CD4-positive, alpha-beta T cell treated with Interleukin-4 for 1 hour (primary cell): ENCODE measurements around the gene WFDC5.
"Not testable (repeated sequence)": the region's sequence is repeated elsewhere in the genome, so short reads cannot be mapped to it uniquely, and the experiment has no call there.

Source experiments
- DNase-seq, 2 donors: peaks; one replicate each; pipeline ENCODE4 v3.0.0-alpha.2; 2020 to 2022

WFDC5 gene

DNA sequence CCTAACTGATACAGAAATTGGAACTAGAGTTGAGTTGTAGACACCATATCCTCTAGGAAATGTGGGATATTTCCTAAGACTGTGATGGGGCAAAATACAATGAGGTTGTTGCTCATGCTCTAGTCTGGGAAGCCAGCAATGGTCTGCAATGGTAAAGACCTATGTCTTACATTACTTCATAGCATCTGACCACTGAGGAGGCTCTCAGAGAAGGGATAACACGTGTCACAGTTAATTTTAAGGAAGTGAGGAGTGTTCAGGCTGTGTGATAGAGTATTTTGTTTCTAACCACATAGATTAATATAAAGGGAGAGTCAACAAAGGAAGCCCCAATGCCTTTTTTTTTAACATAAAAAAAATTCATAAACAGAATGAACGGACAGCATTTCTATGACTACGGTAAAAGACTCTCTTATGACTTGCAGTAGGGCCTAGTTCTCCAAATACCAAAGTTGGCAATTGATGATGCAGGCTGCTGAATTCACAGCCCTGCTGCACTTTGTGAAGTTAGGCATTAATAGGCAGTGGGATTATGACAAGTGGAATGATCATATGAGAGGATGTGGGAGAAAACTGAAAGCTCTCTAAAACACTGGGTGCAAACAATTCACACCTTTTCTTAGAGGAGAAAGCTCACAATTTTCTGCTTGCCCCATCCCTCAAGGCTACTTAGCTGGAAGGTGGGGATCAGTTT lies 27.7 kb downstream of the WFDC5 start:
- DNase-seq: no peak

DNA sequence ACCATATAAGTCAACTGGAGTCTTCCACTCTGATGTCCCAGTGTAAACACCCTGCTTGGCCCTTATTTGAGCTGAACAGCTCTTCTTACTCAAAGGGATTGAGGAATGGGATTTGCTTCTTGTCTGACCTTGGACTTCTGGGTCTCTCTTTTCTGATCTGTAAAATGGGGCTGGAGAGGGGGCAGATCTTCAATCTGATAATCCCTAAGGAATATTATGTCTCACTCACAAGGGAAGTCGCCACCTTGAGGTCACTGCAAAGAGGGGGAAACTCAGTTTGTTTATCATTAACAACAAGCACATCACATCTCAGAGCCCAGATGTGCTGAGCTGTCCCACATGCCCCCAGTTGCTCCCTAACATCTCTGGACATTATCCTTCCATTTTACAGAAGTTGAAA lies 29.1 kb downstream of the WFDC5 start:
- DNase-seq: no peak

DNA sequence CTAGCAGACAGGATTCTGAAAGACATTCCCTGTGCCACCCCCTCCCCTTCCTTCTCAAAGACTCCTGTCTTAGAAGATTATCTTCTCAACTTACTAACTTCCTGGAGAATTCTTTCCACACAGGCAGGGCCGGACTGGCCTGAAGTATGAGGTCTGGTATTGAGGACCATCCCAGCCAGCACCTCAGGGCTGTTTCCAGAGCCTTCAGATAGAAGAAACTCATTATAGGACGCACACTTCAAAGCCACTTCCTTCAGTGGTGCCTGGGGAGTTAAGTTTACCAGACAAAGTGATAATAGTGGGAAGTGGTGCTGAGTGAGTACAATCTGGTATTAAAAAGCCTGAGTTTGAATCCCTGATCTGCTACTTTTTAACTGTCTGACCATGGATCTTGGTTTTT lies 29.7 kb downstream of the WFDC5 start:
- no peak for DNase-seq

DNA sequence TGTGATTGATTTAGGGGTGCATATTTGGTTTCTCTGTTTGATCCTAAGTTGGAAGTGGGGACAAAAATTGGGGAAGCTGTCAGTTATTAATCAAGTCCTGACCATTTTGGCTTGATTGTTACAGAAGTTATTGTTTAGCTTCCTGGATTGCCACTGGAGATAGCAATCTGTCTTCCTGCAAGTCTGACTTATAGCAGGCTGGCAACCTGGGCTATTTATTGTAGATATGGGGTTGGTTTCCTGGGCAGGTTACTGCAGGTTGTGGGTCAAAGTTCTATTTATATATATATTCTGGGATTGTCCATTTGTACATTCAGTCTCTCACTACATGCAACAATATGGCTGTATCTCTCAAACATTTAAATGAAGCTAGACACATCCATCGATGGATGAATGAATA lies 31.8 kb downstream of the WFDC5 start:
- no peak for DNase-seq

DNA sequence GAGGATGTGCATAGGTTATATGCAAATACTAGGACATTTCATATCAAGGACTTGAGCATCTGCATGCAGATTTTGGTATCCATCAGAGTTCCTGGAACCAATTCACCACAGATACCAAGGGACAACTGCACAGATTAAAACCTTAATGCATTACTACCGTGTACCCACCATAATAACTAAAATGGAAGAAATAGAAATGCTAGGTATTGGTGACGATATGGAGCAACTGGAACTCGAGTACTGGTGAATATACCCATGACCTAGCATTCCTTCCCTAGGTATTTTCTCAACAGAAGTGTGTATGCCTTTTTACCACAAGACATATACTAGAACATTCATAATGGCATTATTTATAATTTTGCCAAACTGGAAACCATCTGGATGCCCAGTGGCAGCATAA lies 32.5 kb downstream of the WFDC5 start:
- DNase-seq: no peak

DNA sequence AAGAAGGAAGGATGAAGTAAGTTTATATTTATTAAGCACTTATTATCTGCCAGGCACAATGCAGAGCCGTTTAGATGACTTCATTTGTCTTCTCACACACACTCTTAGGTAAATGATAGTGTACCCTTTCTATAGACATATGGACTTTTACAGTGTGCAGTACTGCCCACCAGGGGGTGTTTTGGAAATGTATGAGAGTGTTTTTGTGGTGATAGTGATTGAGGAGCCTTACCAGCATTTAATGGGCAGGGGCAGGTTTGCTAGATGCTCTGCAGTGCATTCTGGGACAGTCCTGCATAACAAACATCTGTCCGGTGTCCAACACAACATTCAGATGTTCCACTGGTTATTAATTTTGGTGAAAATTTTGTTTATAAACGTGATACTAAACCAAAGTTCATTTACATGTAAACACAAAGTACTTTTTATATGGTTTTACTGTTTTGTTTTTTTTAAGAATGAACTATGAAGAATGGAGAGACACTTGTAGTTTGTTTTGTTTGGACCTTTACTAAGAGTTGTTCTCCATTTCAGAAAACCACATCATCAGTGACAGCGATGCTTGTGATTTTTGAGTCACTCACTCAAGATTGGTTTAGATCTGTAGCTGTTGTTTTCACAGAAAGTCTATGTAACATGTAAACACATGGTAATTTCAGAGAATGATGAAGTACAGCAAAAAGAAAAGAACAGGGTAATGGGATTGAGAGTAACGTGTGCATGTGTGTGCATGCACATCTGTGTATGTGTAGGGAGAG lies 33.9 kb downstream of the WFDC5 start:
- no peak for DNase-seq

DNA sequence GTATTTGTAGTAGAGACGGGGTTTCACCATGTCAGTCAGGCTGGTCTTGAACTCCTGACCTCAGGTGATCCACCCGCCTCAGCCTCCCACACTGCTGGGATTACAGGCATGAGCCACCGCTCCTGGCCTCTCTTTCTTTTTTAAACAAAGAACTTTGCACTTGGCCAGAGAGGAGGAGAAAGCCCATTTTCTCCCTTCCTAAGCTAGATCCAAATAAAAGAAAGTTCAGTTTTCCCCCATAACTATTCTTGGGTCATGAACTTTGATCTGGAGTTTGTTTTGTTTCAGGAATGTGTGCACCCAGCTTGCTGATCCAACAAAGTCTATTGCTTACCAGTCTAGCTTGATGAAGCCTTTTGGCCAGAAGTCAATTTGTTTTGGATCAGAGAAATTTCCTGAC lies 37.4 kb downstream of the WFDC5 start:
- DNase-seq: no peak

DNA sequence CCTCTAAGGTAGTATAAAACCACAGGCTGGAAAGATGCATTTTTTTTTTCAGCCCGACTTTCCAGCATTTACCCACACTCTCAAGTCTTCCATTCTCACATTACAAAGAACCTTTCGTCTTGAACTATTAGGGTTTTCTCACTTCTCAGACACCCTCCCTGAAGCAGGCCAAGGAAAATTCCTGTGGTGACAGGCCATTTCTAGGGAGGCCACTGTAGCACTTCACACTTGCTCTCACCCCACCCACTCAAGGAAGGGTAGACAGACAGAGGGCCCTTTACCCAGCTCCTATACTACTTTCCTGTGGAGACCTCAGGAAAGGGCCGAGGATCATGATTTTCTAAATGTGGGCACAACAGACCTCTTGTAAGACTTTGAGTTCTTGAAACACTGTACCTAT lies 41.8 kb downstream of the WFDC5 start:
- no peak for DNase-seq

DNA sequence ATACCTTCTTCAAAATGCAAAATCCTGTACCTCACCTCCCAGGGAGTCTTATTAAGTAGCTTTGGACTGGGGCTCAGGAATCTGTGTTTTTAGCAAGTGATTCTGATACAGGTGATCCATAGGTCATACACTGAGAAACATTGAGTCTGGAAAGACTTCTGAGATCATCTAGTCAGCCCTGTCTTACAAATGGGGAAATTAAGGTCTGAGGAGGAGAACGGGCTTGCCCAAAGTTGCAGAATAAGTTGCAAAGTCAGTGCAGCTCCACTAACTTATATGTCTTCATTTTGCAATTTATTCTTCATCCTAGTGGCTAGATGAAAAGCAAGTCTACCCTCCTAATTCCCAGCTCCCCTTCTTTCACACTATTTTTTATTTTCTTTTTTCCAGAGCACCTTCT lies 42.9 kb downstream of the WFDC5 start:
- no peak for DNase-seq

DNA sequence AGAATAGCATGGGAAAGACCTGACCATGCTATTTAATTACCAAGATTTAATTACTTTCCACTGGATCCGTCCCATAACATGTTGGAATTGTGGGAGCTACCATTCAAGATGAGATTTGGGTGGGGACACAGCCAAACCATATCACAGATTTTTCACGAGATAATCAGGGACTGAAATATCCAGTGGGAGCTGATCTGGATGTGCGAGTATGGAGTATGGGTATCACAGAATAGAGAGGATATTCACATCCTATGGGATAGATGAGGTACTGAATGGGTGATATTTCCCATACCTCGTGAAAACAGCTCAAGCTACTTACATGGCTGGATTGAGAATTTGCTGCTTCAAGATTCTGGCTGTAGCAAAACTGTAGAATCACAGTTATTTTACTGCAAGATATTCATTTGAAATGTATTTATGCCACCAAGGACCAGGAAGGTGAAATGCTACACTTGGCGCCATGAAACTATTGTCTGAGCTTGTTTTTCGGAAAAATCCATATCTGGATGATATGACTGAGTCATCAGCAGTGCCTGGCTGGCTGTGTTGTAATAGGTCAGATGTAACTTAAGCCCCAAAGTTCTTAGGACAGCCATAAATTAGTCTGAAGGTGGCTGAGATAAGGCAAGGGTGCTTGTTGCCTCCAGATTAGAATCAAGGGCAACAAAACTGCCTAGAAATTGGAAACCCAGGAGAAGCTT lies 43.9 kb downstream of the WFDC5 start:
- no peak for DNase-seq

DNA sequence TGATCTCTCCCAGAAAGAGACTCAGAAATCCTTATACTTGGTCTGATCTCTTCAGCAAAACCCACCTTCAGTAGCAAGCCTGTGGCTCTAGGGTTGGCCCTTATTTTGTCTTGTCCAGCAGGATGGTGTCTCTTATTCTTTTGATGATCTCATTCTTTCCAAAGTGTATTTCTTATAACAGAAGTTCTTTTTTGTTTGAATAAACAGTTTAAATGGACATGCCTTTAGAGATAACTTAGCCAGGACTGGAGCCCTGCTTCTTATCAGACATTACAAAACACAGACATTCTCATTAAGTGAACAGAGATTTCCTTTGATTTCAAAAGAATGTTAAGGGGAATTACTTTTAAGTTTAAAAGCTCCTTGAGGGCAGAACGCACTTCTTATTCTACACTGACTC lies 45.7 kb downstream of the WFDC5 start:
- DNase-seq: no peak

DNA sequence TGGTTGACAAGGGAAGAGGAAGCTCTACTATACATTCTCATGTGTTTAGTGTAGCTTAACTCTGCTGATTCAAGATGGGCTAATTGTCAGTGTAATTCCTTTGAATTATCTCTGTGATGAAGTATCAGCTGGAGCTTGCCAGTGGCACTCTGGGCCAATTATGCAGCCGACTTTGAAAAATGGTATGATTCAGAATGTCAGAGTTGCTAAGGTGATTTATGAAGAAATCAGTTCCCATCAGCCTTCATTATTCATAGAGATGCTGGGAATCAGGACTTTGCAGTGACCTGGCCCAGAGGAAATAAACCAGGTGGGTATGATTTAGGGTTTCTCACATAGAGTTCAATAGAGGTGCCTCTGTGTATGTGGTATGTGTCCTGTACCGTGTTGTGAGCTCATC lies 47.4 kb downstream of the WFDC5 start:
- no peak for DNase-seq

DNA sequence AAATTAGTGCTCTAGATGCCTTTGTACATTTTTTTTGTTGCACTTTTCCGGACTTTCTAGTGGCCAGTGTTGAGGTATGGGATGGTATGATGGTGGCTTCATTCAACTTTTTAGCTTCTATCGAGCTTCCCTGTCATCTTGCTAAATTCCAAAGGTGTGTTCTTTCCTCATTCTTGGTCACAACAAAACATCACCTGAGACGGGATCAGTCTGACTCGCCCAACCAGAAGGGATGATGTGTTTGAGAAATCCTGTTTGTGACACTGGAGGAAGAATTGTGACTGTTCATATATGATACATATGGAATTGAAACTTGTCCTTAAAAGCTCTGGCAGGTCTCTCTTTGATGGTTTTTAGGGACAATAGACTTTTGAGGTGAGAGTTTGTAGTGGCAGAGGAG lies 47.9 kb downstream of the WFDC5 start:
- no peak for DNase-seq

DNA sequence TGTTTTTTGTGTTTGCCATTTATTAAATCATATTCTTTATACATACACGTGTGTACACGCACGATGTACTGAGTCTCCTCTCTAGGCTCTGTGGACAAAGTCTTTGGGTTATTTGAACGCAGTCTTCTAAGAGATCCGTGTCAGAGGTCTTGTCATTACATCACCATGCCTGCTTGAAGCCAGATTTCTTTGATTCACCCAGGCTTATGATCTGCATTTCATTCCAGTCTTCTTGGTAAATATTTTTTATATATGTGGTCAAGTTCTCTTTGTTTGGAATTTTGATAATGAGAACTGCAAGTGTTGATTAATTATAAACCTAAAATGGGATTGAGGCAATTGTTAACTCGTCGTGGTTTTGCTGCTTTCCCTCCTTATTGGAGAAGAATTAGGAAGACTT lies 48.6 kb downstream of the WFDC5 start:
- no peak for DNase-seq

DNA sequence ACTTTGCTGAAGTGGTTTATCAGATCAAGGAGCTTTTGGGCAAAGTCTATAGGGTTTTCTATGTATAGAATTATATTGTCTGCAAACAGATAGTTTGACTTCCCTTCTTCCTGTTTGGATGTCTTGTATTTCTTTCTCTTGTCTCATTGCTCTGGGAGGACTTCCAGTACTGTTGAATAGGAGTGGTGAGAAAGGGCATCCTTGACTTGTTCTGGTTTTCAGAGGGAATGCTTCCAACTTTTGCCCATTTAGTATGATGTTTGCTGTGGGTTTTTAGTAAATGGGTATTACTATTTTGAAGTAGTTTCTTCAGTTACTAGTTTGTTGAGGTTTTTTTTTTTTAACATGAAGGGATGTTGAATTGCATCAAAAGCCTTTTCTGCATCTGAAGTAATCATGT lies 50.2 kb downstream of the WFDC5 start:
- no peak for DNase-seq

DNA sequence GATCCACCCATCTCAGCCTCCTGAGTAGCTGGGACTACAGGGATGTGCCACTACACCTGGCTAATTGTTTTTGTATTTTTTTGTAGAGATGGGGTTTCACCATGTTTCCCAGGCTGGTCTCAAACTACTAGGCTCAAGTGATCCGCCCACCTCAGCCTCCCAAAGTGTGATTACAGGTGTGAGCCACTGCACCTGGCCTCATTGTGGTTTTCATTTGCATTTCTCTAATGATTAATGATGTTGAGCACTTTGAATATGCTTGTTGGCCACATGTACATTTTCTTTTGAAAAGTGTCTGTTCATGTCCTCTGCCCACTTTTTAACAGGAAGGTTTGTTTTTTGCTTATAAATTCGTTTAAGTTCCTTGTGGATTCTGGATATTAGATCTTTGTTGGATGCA lies 51.9 kb downstream of the WFDC5 start:
- not testable (repeated sequence) for DNase-seq

DNA sequence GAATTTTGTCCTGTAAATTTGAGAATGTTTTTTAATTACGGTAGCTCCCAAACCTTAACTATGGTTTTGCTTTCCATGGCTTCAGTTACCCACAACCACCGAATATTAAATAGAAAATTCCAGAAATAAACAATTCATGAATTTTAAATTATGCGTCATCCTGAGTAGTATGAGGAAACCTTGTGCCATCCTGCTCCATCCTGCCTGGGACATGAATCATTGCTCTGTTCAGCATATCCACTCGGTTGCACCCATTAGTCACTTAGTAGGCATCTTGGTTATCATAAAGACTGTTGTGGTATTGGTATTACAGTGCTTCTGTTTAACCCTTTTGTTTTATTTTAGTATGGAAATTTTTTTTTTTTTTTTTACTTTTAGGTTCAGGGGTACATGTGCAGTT lies 53.7 kb downstream of the WFDC5 start:
- no peak for DNase-seq

DNA sequence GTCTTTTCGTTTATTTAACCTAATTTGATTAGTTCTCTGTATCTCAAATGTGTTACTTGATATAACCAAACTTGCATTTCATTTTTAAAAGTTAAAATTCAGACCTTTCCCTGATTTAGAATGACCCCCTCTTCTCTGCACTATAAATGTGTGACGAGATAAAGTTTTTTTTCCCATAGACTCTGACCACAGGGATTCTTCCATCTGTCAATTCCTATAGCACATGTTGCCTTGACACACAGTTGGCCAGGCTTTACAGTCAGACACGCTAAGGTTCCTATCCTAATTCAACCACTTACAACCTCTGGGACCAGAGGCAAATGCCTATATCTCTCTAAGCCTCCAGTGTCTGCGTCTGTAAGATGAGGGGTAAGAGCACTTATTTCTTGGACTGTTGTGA lies 54.7 kb downstream of the WFDC5 start:
- no peak for DNase-seq
